KBM-7 (cell line): ENCODE data around the gene REG1A.
A peak's percentile ranks its signal among the peaks of the same experiment; 100 is the strongest.

Source experiments
- DNase-seq: peaks from one replicate; pipeline ENCODE4 v3.0.0-alpha.2; 2015
- in situ Hi-C: fragments of 300-500 bp; cut with MboI; formaldehyde crosslinking; loops from 2 replicates; pipeline ENCODE4 v1.14.3; 2020; ENCODE audit warnings: low sequenced_read_pairs, low pct_unique_long_range_greater_than_20kb, mixed read lengths

Gene REG1A

DNA sequence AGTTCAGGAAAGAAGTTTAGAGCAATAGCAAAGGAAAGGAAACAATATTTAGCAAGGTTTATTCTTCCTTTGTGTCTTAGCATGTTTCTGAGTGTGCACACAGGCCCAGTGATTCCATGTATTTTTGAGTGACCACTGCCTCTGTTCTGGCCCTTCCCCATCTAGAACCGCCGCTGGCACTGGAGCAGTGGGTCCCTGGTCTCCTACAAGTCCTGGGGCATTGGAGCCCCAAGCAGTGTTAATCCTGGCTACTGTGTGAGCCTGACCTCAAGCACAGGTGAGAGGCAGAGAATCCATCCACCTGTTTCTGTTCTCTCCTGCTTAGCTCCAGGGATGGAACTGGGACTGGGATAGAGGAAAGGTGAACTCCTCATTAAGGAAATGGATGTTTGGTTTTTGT lies 2.4 kb downstream of the REG1A start:
- in situ Hi-C loops = no loop called here
- DNase-seq = no peak

DNA sequence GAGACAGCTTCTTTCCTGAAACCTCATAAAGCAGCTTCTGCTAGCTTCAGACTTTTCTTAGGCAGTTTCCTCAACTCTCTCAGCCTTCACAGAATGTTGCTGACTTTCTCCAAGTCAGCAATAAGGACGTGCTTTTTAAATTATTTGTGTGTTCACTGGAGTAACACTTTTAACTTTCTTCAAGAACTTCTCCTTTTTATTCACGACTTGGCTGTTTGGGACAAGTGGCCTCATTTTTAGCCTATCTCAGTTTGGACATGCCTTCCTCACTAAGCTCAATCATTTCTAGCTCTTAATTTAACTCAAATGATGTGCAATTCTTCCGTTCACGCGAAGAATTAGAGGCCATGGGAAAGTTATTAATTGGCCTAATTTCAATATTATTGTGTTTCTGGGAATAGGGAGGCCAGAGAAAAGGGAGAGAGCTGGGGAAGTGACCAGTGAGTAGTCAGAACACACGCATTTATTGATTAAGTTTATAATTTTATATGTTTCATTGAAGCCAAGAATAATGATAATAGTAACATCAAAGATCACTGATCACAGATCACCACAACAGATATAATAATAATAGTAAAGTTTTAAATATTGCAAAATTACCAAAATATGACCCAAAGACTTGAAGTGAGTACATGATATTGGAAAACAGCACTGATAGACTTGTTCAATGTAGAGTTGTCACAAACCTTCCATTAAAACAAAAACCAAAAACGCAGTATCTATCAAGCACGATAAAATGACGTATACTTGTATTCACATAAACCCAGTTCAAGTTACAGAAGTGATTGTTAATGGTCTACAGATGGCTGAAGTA lies 4.8 kb downstream of the REG1A start:
- DNase-seq = no peak

GRCh38 chr2:79125721-79125985 lies 5.4 kb downstream of the REG1A start:
- no peak for DNase-seq
- in situ Hi-C loops = no loop called here

More for the DNA sequence above, 4.8 kb downstream of the REG1A start:
- in situ Hi-C loops = no loop called here

- in situ Hi-C loops = no loop called here
- no peak for DNase-seq
Observed at GRCh38 chr2:79128406-79128805, 8.1 kb downstream of the REG1A start.

- DNase-seq = no peak
- in situ Hi-C loops = no loop called here
Observed at GRCh38 chr2:79129260-79129659, 9.0 kb downstream of the REG1A start.

- in situ Hi-C loops = no loop called here
- no peak for DNase-seq
Observed at GRCh38 chr2:79129804-79130203, 9.5 kb downstream of the REG1A start.

- in situ Hi-C loops = no loop called here
- no peak for DNase-seq
Observed at GRCh38 chr2:79131687-79132086, 11.4 kb downstream of the REG1A start.

- DNase-seq = no peak
- in situ Hi-C loops = no loop called here
Observed at GRCh38 chr2:79138385-79138784, 18.1 kb downstream of the REG1A start.

- in situ Hi-C loops = no loop called here
- DNase-seq = no peak
Observed at GRCh38 chr2:79139423-79139822, 19.1 kb downstream of the REG1A start.

GRCh38 chr2:79155826-79156476 lies 35.7 kb downstream of the REG1A start:
- in situ Hi-C loops = no loop called here
- no peak for DNase-seq

DNA sequence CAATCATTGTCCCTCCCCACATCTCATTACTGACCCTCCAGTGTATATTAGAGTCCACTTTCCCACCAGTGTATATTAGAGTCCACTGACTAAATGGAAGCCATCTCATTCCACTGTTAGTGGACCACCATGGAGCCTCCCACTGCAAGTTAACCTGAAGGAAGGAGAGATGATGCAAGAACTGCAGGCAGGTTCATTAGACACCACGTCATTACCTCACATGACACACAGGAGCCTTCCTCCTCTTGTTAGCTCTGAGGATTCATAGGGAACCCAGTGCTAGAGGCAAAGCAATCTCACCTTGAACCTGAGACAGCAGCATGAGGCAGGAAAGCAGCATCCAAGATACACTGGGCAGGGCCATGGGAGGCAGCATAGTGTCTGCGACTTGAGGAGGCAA lies 38.7 kb downstream of the REG1A start:
- DNase-seq = no peak
- in situ Hi-C loops = no loop called here

DNA sequence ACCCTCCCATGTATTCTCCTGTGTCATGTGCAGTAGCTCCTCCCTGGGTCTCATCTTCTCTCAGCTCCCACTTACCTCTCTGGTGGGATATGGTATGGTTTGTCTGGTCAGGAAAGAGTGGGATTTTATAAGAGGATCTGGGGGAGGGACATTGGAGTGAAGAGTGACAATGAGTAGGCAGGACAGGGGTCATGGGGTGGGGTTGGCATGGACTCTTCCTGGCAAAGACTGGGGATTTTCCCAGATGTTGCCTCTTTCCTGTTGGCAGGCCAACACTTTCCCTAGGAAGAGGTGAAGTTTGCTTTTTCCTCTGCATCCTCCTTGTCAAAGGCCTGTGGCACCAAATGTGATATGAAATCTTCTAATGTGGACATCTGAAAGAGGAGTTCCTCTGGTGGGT lies 39.4 kb downstream of the REG1A start, which contains the start of gene REG3A:
Gene REG3A, minus strand, starts transcription at position 101 of the 400 bp plus-strand sequence. CDS start 348 bp downstream, outside the sequence.
- DNase-seq = no peak
- in situ Hi-C loops = no loop called here

DNA sequence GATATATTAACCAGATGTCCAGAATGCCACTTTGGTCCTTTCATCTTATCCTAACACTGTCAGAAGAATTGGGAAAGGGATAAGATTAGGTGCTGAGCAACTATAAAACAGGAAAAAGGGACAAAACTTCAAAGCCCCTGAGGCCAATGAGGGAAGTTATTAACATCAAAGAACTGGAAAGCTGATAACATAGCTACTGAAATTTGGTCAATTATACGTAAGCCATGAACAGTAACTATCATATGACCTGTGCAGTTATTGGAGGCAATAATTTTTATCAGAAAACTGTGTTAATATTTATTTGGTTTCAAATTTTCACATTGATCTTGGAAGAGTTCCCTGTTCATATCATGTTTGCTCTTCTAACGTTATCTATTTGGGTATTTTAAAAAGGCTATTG lies 41.8 kb downstream of the REG1A start:
- in situ Hi-C loops = no loop called here
- peak; percentile 1 for DNase-seq

- DNase-seq = no peak
- in situ Hi-C loops = no loop called here
Observed at GRCh38 chr2:79162801-79163200, 42.5 kb downstream of the REG1A start.

GRCh38 chr2:79171348-79171958 lies 51.2 kb downstream of the REG1A start:
- no peak for DNase-seq
- in situ Hi-C loops = no loop called here
